ENCODE data around the gene TMEM134. TPM values are rescaled to one million over a fixed set of nuclear protein-coding genes. Genes with fewer than 3 reads are reported as not detected.

The TMEM134 gene
- total RNA-seq, 4 donors from 2014 or later = 80.0 to 126 (median 86.1) TPM

- Histone ChIP-seq H3K27me3 (peaks cover 0 to 8% of the 10 kb centered on the region in 2 donors), H3K4me3 (no peak overlapping the region), H3K27ac (peak overlapping the region in 2 of 4 donors; percentile 49 to 98), H3K9me3 (no peaks in the 10 kb centered on the region), H3K4me1 (peaks cover 0 to 50% (median 30%) of the 10 kb centered on the region in 4 donors), H3K36me3 (no peaks in the 10 kb centered on the region)
- TF ChIP-seq POLR2A (IDR thresholded peaks at IDR 0.05) (no peak), CTCF (IDR thresholded peaks at IDR 0.05) (no peak)
- peak in 2 of 3 donors; percentile 72 to 78 for DNase-seq
Observed at GRCh38 chr11:67418476-67419281, 50.4 kb downstream of the TMEM134 start.

- H3K27ac ChIP-seq = peak overlapping the region in 1 of 4 donors; percentile 98
- no peak for DNase-seq
- H3K4me3 ChIP-seq = no peak overlapping the region
- no peaks in the 10 kb centered on the region for H3K9me3 ChIP-seq
- H3K27me3 ChIP-seq = peaks cover 0 to 8% of the 10 kb centered on the region in 2 donors
- no peaks in the 10 kb centered on the region for H3K36me3 ChIP-seq
- TF ChIP-seq CTCF (IDR thresholded peaks at IDR 0.05) (no peak), POLR2A (IDR thresholded peaks at IDR 0.05) (no peak)
- peaks cover 0 to 50% (median 30%) of the 10 kb centered on the region in 4 donors for H3K4me1 ChIP-seq
Observed at GRCh38 chr11:67417425-67417824, 51.6 kb downstream of the TMEM134 start.

GRCh38 chr11:67416416-67417335, 52.4 kb downstream of the TMEM134 start:
- peaks cover 0 to 8% of the 10 kb centered on the region in 2 donors for H3K27me3 ChIP-seq
- TF ChIP-seq CTCF (IDR thresholded peaks at IDR 0.05) (no peak), POLR2A (IDR thresholded peaks at IDR 0.05) (no peak)
- H3K4me1 ChIP-seq = peaks cover 0 to 54% (median 31%) of the 10 kb centered on the region in 4 donors
- peak in 1 of 3 donors; percentile 76 for DNase-seq
- H3K9me3 ChIP-seq = no peaks in the 10 kb centered on the region
- H3K36me3 ChIP-seq = no peaks in the 10 kb centered on the region
- H3K4me3 ChIP-seq = no peak overlapping the region
- peak overlapping the region in 1 of 4 donors; percentile 98 for H3K27ac ChIP-seq

- H3K27ac ChIP-seq = peak within 1 kb of the TSS in 2 of 4 donors; percentile 3 to 98
- DNase-seq = no peak
- H3K4me3 ChIP-seq = peak within 1 kb of the TSS; percentile 31 to 47 (median 38)
- TF ChIP-seq CTCF (IDR thresholded peaks at IDR 0.05) (no peak), POLR2A (IDR thresholded peaks at IDR 0.05) (no peak)
- peaks cover 0 to 8% of the 10 kb centered on the region in 2 donors for H3K27me3 ChIP-seq
- no peaks in the 10 kb centered on the region for H3K36me3 ChIP-seq
- peaks cover 0 to 64% (median 32%) of the 10 kb centered on the region in 4 donors for H3K4me1 ChIP-seq
- H3K9me3 ChIP-seq = no peaks in the 10 kb centered on the region
Observed at GRCh38 chr11:67415501-67416304, 53.3 kb downstream of the TMEM134 start, which contains the start of gene CARNS1. Gene CARNS1, plus strand, starts transcription at chr11:67415678. Its CDS starts 522 bp downstream, at chr11:67416200.

All from Peyer's patch (tissue), 4 donors.